Kidney epithelial cell (primary cell): Measurements from ENCODE around the gene OR10AD1. TPM values are rescaled to one million over a fixed set of nuclear protein-coding genes. Genes with fewer than 3 reads are reported as not detected.

Source experiments
- DNase-seq: peaks from one replicate; pipeline ENCODE4 v3.0.0-alpha.2; 2010; ENCODE audit warnings: low read depth
- H3K27me3 ChIP-seq: 2 replicates; pipeline ENCODE4 v1.6.0; 2011; ENCODE audit warnings: low read length; ENCODE audit not compliant: control insufficient read depth, insufficient read depth
- H3K36me3 ChIP-seq: 2 replicates; pipeline ENCODE4 v1.5.1; 2011; ENCODE audit warnings: low read length; ENCODE audit not compliant: control insufficient read depth, insufficient read depth
- H3K4me3 ChIP-seq: 2 replicates; pipeline ENCODE4 v1.5.1; 2011; ENCODE audit warnings: low read depth, mild to moderate bottlenecking, control low read depth, low read length
- CTCF ChIP-seq: IDR thresholded peaks from 2 replicates; pipeline ENCODE4 v1.5.1; 2011; ENCODE audit warnings: mild to moderate bottlenecking, moderate library complexity, low read length, control low read depth, inconsistent platforms; ENCODE audit not compliant: insufficient read depth, poor library complexity, severe bottlenecking
- total RNA-seq: library from RNA; depleted of rRNA; stranded (reverse); fragments of >200 nt; gene quantifications from 2 replicates; pipeline ENCODE4 v1.2.3, GENCODE V29; 2015

The OR10AD1 gene
- total RNA-seq, 1 donor from 2014 or later: not detected

- DNase-seq: no peak
- no peak for TF ChIP-seq CTCF
- Histone ChIP-seq H3K36me3 (no peaks in the 10 kb centered on the region), H3K27me3 (peaks cover 8% of the 10 kb centered on the region), H3K4me3 (no peak overlapping the region)
Observed at GRCh38 chr12:48175613-48176416, 27.3 kb downstream of the OR10AD1 start.

GRCh38 chr12:48169011-48169410, 34.1 kb downstream of the OR10AD1 start:
- Histone ChIP-seq H3K4me3 (no peak overlapping the region), H3K27me3 (peaks cover 2% of the 10 kb centered on the region), H3K36me3 (no peaks in the 10 kb centered on the region)
- no peak for TF ChIP-seq CTCF
- DNase-seq: no peak

- H3K27me3 ChIP-seq: peaks cover 2% of the 10 kb centered on the region
- H3K36me3 ChIP-seq: no peaks in the 10 kb centered on the region
- H3K4me3 ChIP-seq: no peak overlapping the region
- DNase-seq: no peak
- peak; percentile 92 for TF ChIP-seq CTCF
Observed at GRCh38 chr12:48165089-48165981, 37.8 kb downstream of the OR10AD1 start.

GRCh38 chr12:48164451-48164850, 38.6 kb downstream of the OR10AD1 start:
- Histone ChIP-seq H3K36me3 (no peaks in the 10 kb centered on the region), H3K4me3 (no peak overlapping the region), H3K27me3 (peaks cover 2% of the 10 kb centered on the region)
- no peak for DNase-seq
- TF ChIP-seq CTCF: no peak

GRCh38 chr12:48163150-48163747, 39.8 kb downstream of the OR10AD1 start:
- no peak overlapping the region for H3K4me3 ChIP-seq
- TF ChIP-seq CTCF: no peak
- no peaks in the 10 kb centered on the region for H3K36me3 ChIP-seq
- DNase-seq: no peak
- peaks cover 2% of the 10 kb centered on the region for H3K27me3 ChIP-seq
